Heart right ventricle (tissue), 16 donors: ENCODE measurements around the gene KCNQ1. TPM values are rescaled to one million over a fixed set of nuclear protein-coding genes. Genes with fewer than 3 reads are reported as not detected.

Experiments used
- ATAC-seq, 8 donors: fragments of 200-7000 bp; cut with Tn5 transposase; one replicate each; pipeline ENCODE4 v1.9.1; 2020; ENCODE audit warnings: mild to moderate bottlenecking in 8 of 8, moderate library complexity in 8 of 8, moderate number of reproducible peaks in 1 of 8
- DNase-seq, 2 donors: peaks; one replicate each; pipeline ENCODE4 v3.0.0-alpha.2; 2020
- H3K27ac ChIP-seq, 10 donors: fragments of 200-600 bp; sonication (generic) in 2 of 10; one replicate each; pipeline versions ENCODE4 v1.5.0 to v1.8.0; 2020 to 2022; ENCODE audit warnings: mild to moderate bottlenecking in 3 of 10
- H3K27me3 ChIP-seq, 7 donors: fragments of 200-600 bp; one replicate each; pipeline ENCODE4 v1.8.0; 2021 to 2022; ENCODE audit warnings: mild to moderate bottlenecking in 2 of 7
- H3K36me3 ChIP-seq, 9 donors: fragments of 200-600 bp; sonication (generic) in 1 of 9; one replicate each; pipeline versions ENCODE4 v1.5.0 to v1.8.0; 2020 to 2022; ENCODE audit warnings: mild to moderate bottlenecking in 2 of 9
- H3K4me1 ChIP-seq, 9 donors: fragments of 200-600 bp; sonication (generic) in 1 of 9; one replicate each; pipeline versions ENCODE4 v1.5.0 to v1.8.0; 2020 to 2022; ENCODE audit warnings: mild to moderate bottlenecking in 4 of 9
- H3K4me3 ChIP-seq, 10 donors: fragments of 200-600 bp; sonication (generic) in 2 of 10; one replicate each; pipeline versions ENCODE4 v1.5.0 to v1.8.0; 2020 to 2022; ENCODE audit warnings: mild to moderate bottlenecking in 7 of 10, moderate library complexity in 2 of 10
- H3K9me3 ChIP-seq, 11 donors: fragments of 200-600 bp in 10 of 11; sonication (generic) in 2 of 11; one replicate each; pipeline versions ENCODE4 v1.5.0 to v1.8.0; 2013 to 2022; ENCODE audit warnings: mild to moderate bottlenecking in 2 of 11, control low read depth in 1 of 11, moderate library complexity in 1 of 11
- WGBS, 2 donors: extraction: QIAGEN DNeasy Blood & Tissue Kit; methylation state at CpG; one replicate each; pipeline ENCODE4 v1.1.7; 2013; ENCODE audit warnings: inconsistent platforms in 1 of 2; 5-methylcytosine and 5-hydroxymethylcytosine counted together
- intact Hi-C, 10 donors: fragments of 100-400 bp; cut with DNase I; formaldehyde crosslinking; loops; one replicate each; pipeline versions ENCODE4 v1.11.1 to v1.14.2; 2022
- polyA plus RNA-seq, 2 donors: library from polyadenylated mRNA; stranded (reverse); fragments of 200-250 nt; gene quantifications; one replicate each; pipeline ENCODE4 v1.2.3, GENCODE V29; 2013
- total RNA-seq, 10 donors: library from RNA; stranded (reverse); fragmentation: NEBNext Ultra II Directional in 3 of 10; extraction: Animal tissue kit (Norgen Biotek cat#: 25700) in 3 of 10; gene quantifications; one replicate each; pipeline versions ENCODE4 v1.2.1 to v1.2.4, GENCODE V29; 2021 to 2023
- TF ChIP-seq, protein P1 (sequence below), 9 donors: fragments of 200-600 bp; sonication (generic) in 2 of 9; IDR thresholded peaks; one replicate each; pipeline versions ENCODE4 v1.5.0 to v1.8.0; 2021 to 2022; ENCODE audit warnings: antibody characterized with exemption in 9 of 9, mild to moderate bottlenecking in 5 of 9, moderate library complexity in 1 of 9
- donor health status: Arrhythmogenic right ventricular cardiomyopathy.
- donor health status: ischemic (EF 13 %, LVEDD 7.1; RV severe dilation, severe dysfunction).
- donor health status: healthy with polysubstance abuse.
- donor health status: DM: no; HTN: yes; CAD: no.
- donor health status: DM: no; HTN: no; CAD: no.
- donor health status: ischemic (EF 25% LVEDD 6.9; RV normal size, moderate dysfunction).
- donor health status: ischemic (EF 25% LVEDD 5.7; RV mildly dilated, moderate dysfunction).
- donor health status: healthy.
- donor health status: DM: yes; HTN: yes; CAD: no.
- donor health status: Ischemic cardiomyopathy.
- donor health status: ischemic (EF 35%, LVEDD 5.7; RV mildly dilated, moderate dysfunction).
- donor health status: nonischemic (EF 11% LVEDD 7.7; RV severe dilation, severe dysfunction).
- donor health status: DM: yes; HTN: yes; CAD: no.
- donor health status: PGD.
- donor health status: ischemic (EF 29% LVEDD 5.4; RV normal size, mild dysfunction).
- donor health status: nonischemic (EF 23%, LVEDD 6.1; RV moderate dilation, normal function).

The KCNQ1 gene
- total and polyA plus RNA-seq, 12 donors, result 19.9 to 48.2 (median 33.7) TPM

DNA sequence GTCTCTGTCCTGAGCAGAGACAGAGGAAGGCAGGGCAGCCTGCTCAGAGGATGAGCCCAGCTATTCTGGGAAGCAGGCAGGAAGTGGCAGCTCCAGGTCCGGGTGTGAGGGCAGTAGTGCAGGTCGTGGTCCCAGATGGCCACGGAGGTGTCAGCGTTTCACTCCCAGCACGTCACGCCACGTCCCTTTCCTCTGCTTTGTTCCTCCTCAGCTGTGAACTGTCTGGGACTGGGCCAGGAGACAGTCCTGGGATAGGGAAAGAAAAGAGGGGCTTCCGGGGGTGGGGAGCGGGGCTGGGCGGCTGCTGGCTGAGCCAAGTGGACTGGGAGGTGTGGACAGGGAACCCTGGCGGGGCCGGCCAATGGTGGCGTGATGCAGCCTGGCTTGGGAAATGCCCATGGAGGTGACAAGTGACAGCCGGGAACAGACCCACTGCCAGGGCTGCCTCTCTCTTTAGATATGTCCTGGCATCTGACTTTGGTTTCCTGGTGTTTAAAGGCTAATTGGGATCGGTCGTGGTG is 64.7 kb downstream of the KCNQ1 start:
- intact Hi-C loops, result loop anchor here in 7 of 10 donors (2.0 to 5.0 kb wide), 5 partner anchors 33 to 67 kb away; partner anchors contain the start of gene TRPM5 (in 1 of the 7)
- ATAC-seq, result peak; percentile 62 to 88 (median 77)
- no peaks in the 10 kb centered on the region for H3K36me3 ChIP-seq
- 14 to 17% methylated on average over 16 of the region's 16 CpGs for WGBS, 2 donors
- no peak overlapping the region for H3K4me3 ChIP-seq
- peak overlapping the region in 9 of 10 donors; percentile 23 to 83 (median 67) for H3K27ac ChIP-seq
- DNase-seq, result peak; percentile 60 to 72
- H3K4me1 ChIP-seq, result peaks cover 12 to 57% (median 49%) of the 10 kb centered on the region in 9 donors
- TF ChIP-seq, protein P1, sequence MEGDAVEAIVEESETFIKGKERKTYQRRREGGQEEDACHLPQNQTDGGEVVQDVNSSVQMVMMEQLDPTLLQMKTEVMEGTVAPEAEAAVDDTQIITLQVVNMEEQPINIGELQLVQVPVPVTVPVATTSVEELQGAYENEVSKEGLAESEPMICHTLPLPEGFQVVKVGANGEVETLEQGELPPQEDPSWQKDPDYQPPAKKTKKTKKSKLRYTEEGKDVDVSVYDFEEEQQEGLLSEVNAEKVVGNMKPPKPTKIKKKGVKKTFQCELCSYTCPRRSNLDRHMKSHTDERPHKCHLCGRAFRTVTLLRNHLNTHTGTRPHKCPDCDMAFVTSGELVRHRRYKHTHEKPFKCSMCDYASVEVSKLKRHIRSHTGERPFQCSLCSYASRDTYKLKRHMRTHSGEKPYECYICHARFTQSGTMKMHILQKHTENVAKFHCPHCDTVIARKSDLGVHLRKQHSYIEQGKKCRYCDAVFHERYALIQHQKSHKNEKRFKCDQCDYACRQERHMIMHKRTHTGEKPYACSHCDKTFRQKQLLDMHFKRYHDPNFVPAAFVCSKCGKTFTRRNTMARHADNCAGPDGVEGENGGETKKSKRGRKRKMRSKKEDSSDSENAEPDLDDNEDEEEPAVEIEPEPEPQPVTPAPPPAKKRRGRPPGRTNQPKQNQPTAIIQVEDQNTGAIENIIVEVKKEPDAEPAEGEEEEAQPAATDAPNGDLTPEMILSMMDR (IDR thresholded peaks at IDR 0.05), result no peak
- H3K9me3 ChIP-seq, result no peaks in the 10 kb centered on the region
- H3K27me3 ChIP-seq, result no peaks in the 10 kb centered on the region

DNA sequence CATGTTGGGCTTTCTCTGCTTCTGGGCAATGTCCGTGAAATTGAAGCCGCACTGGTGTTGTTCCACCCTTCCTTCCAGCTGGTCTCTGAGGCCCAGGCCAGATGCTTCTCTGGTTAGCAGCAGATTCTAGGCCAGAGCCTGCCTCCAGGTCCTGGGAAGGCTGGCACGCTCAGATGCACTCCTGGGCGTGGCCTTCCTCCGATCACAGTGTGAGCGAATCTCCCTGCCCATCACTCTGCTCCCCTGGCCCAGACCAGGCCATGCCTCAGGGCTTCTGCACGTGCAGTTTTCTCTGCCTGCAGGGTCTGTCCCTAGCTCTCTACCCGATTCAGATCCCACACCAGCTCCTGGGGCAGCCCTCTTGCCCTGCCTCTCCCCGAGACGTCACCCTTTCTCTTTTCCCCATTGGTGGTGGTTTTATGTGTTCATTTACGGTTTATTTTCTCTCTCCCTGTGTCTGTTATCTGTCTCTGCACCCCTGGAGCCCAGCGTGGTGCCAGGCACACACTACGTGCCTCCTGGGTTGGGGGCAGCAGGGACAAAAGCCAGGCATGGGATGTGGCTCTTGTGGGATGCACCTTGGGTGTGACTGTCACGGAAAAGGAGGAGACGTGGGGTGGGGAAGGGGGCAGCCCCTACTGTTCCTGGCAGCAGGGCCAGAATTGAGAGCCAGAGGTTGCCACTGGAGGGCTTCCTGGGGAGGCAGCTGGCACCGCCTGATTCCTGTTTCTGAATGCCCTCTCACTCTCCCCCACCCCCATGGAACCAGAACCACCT is 66.0 kb downstream of the KCNQ1 start:
- Histone ChIP-seq H3K27ac (peak overlapping the region in 9 of 10 donors; percentile 61 to 83 (median 75)), H3K36me3 (no peaks in the 10 kb centered on the region), H3K27me3 (no peaks in the 10 kb centered on the region), H3K4me3 (no peak overlapping the region), H3K9me3 (no peaks in the 10 kb centered on the region), H3K4me1 (peaks cover 12 to 69% (median 55%) of the 10 kb centered on the region in 9 donors)
- intact Hi-C loops, result loop anchor here in 3 of 10 donors (5.0 kb wide), 3 partner anchors 49 to 69 kb away; partner anchors contain the start of gene TRPM5 (in 1 of the 3)
- WGBS, 2 donors, result 66 to 69% methylated on average over 16 of the region's 16 CpGs
- ATAC-seq, result peak in 4 of 8 donors; percentile 0 to 6 (median 4)
- TF ChIP-seq, protein P1 (IDR thresholded peaks at IDR 0.05), result no peak
- DNase-seq, result no peak

DNA sequence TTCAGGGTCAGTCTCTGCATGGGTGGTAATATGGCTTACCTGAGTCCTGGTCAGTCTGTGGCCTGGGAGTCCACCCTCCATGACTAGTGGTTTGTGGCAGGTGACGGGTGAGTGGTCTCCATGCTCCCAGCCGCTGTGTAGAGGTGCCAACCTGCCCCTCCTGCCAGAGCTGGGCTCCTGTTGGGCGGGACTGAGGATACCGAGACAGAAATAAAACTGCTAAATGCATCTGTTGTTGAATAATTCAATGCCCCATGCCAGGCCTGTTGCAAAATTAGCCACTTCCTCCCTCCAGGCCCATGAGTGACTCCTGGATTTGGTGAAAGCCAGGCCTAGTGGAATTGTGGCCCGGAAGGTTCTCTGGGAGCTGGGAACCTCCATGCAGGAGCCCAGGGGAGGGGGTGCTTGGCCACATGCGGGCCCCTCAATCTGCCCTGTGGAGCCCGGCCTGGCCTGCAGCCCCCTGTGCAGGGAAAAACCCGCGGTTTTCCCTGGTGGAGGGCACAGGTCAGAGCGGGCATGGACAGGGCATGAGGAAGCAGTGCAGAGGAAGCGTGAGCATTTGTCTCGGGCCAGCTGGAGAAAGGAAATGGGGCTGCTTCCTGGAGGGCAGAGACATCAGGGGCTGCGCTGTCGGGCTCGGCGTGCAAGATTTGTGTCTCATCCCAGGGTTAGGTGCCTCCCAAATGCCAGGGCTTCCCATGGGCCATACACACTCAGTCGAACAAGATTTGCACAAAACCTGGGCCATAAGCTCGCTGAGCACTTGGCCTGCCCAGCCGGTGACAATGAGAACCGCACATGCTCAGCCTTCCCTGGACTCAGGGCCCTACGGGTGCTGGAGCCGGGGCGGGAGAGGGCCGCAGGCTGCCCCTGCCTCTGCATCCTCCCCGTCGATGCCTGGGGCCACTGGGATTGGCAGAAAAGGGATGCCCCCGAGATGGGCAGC is 66.9 kb downstream of the KCNQ1 start:
- Histone ChIP-seq H3K27ac (peak overlapping the region in 9 of 10 donors; percentile 61 to 83 (median 75)), H3K4me3 (no peak overlapping the region), H3K36me3 (no peaks in the 10 kb centered on the region), H3K9me3 (no peaks in the 10 kb centered on the region), H3K27me3 (no peaks in the 10 kb centered on the region), H3K4me1 (peaks cover 12 to 73% (median 58%) of the 10 kb centered on the region in 9 donors)
- TF ChIP-seq, protein P1 (IDR thresholded peaks at IDR 0.05), result no peak
- DNase-seq (peak in 1 of 2 donors; percentile 50), ATAC-seq (peak; percentile 30 to 66 (median 58))
- 73% methylated on average over 27 of the region's 27 CpGs for WGBS, 2 donors
- intact Hi-C loops, result loop anchor here in 3 of 10 donors (2.0 to 5.0 kb wide), 4 partner anchors 49 to 69 kb away; partner anchors contain the start of gene TRPM5 (in 1 of the 3)
